PC-3 (cell line): Measurements from ENCODE around the gene AMZ1. TPM values are rescaled to one million over a fixed set of nuclear protein-coding genes. Genes with fewer than 3 reads are reported as not detected.

Source experiments
- ATAC-seq: fragments of 200-7000 bp; cut with Tn5 transposase; 2 replicates; pipeline ENCODE4 v1.9.1; 2020; ENCODE audit warnings: mild to moderate bottlenecking, moderate library complexity
- BruUV-seq: library from RNA; stranded (reverse); fragments of 400-500 nt; replicated peaks from 2 replicates; lab custom pipeline; 2021; lab: Mats Ljungman, UMichigan
- CTCF ChIA-PET: fragments of 300-600 bp; sonication (Branson Sonifier 250); formaldehyde crosslinking; loops from one replicate; lab custom pipeline; 2022; ENCODE audit warnings: antibody characterized with exemption; lab: Charles Lee
- POLR2A ChIA-PET: fragments of 300-600 bp; sonication (Branson Sonifier 250); formaldehyde crosslinking; loops from one replicate; lab custom pipeline; 2022; ENCODE audit warnings: antibody characterized with exemption; ENCODE audit not compliant: unreplicated experiment; lab: Charles Lee
- DNase-seq: peaks from one replicate; pipeline ENCODE4 v3.0.0-alpha.2; 2015
- H2AFZ ChIP-seq: fragments of 300-600 bp; sonication (generic); 2 replicates; pipeline ENCODE4 v1.6.0; 2016; ENCODE audit warnings: antibody characterized with exemption, low read length
- H3F3A ChIP-seq: fragments of 300-600 bp; sonication (generic); one replicate; pipeline ENCODE4 v1.6.0; 2017; ENCODE audit warnings: antibody characterized with exemption, low read length, control low read depth, mild to moderate bottlenecking; ENCODE audit not compliant: unreplicated experiment
- H3K27ac ChIP-seq: fragments of 300-600 bp; sonication (generic); 2 replicates; pipeline ENCODE4 v1.5.1; 2016; ENCODE audit warnings: mild to moderate bottlenecking, low read length
- H3K27me3 ChIP-seq: fragments of 300-600 bp; sonication (generic); 2 replicates; pipeline ENCODE4 v1.6.1; 2016; ENCODE audit warnings: low read length, mixed read lengths
- H3K36me3 ChIP-seq: fragments of 300-600 bp; sonication (generic); 2 replicates; pipeline ENCODE4 v1.6.1; 2016; ENCODE audit warnings: low read depth, mixed run types, low read length, mixed read lengths
- H3K4me1 ChIP-seq: fragments of 300-600 bp; sonication (generic); 2 replicates; pipeline ENCODE4 v1.5.1; 2016; ENCODE audit warnings: low read length; ENCODE audit not compliant: insufficient read depth
- H3K4me2 ChIP-seq: fragments of 300-600 bp; sonication (generic); 2 replicates; pipeline ENCODE4 v1.6.0; 2016; ENCODE audit warnings: low read length
- H3K4me3 ChIP-seq: fragments of 300-600 bp; sonication (generic); 2 replicates; pipeline ENCODE4 v1.5.1; 2016; ENCODE audit warnings: mild to moderate bottlenecking, low read length, mixed read lengths
- H3K79me2 ChIP-seq: fragments of 300-600 bp; sonication (generic); 2 replicates; pipeline ENCODE4 v1.6.1; 2017; ENCODE audit warnings: low read length, mixed read lengths
- H3K9ac ChIP-seq: fragments of 300-600 bp; sonication (generic); 2 replicates; pipeline ENCODE4 v1.6.0; 2016; ENCODE audit warnings: mild to moderate bottlenecking, low read length
- H3K9me2 ChIP-seq: fragments of 300-600 bp; sonication (generic); replicated peaks from 2 replicates; pipeline ENCODE4 v1.6.1; 2016; ENCODE audit warnings: mixed run types, low read length, mixed read lengths
- H3K9me3 ChIP-seq: fragments of 300-600 bp; sonication (generic); 2 replicates; pipeline ENCODE4 v1.6.1; 2016; ENCODE audit warnings: low read length, mixed read lengths
- H4K20me1 ChIP-seq: fragments of 300-600 bp; sonication (generic); 2 replicates; pipeline ENCODE4 v1.6.1; 2016; ENCODE audit warnings: low read length, mixed read lengths
- CTCF ChIP-seq: fragments of 300-600 bp; sonication (generic); conservative IDR thresholded peaks from 2 replicates; pipeline ENCODE4 v1.5.1; 2017; ENCODE audit warnings: antibody characterized with exemption, low read depth, mild to moderate bottlenecking, low read length
- EZH2 ChIP-seq: fragments of 300-600 bp; sonication (generic); IDR thresholded peaks from one replicate; pipeline ENCODE4 v1.6.1; 2017; ENCODE audit warnings: antibody characterized with exemption, mild to moderate bottlenecking, low read length; ENCODE audit not compliant: unreplicated experiment
- EZH2phosphoT487 ChIP-seq: fragments of 300-600 bp; sonication (generic); IDR thresholded peaks from 2 replicates; pipeline ENCODE4 v1.6.1; 2018; ENCODE audit warnings: mild to moderate bottlenecking, antibody characterized with exemption, low read length, borderline replicate concordance
- intact Hi-C: fragments of 100-400 bp; cut with micrococcal nuclease; formaldehyde crosslinking; loops from 2 replicates; pipeline ENCODE4 v1.9.0; 2023
- total RNA-seq: library from RNA; depleted of rRNA; stranded (reverse); fragments of >200 nt; gene quantifications from 2 replicates; pipeline ENCODE4 v1.2.3, GENCODE V29; 2014

AMZ1 gene
- total RNA-seq, 1 experiment from 2014 or later, result not detected

DNA sequence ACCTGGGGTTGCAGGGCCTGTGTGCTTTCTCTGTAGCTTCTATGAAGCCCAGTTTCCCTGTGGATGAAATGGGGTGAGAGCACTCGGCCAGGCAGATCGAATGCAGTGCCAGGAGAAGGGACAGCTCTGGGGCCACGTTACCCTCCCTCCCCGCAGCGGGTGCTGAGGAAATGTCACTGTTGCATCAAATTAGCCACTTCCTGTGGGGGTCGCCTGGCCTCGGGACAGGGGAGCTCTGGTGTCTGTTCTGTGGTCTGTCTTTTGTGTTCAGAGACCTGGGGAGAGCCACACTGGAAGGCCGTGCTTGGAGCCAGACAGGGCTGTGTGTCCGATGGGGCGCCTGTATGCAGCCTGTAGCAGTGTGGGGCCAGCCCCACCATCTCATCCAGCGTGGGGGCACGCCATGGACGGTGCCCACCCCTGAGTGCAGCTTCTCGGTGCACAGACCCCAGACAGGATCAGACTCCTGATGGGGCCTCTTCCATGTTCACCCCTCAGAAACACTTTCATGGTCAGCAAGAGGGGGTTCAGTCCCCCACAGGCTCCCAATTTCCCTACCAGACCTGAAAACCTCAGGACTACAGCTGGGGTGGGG, 42.6 kb upstream of the AMZ1 start:
- intact Hi-C loops, result no loop called here
- H3K36me3 ChIP-seq, result no peaks in the 10 kb centered on the region
- ChIA-PET CTCF (no interaction called here), POLR2A (no interaction called here)
- H3K4me2 ChIP-seq, result no peak overlapping the region
- H3K9me3 ChIP-seq, result no peaks in the 10 kb centered on the region
- no peak for ATAC-seq
- H3F3A ChIP-seq, result no peaks in the 10 kb centered on the region
- H3K9me2 ChIP-seq, result no peaks in the 10 kb centered on the region
- no peaks in the 10 kb centered on the region for H3K27me3 ChIP-seq
- no peak overlapping the region for H3K9ac ChIP-seq
- TF ChIP-seq EZH2phosphoT487 (no peak), CTCF (no peak), EZH2 (no peak)
- H3K4me1 ChIP-seq, result no peaks in the 10 kb centered on the region
- no peak overlapping the region for H3K4me3 ChIP-seq
- BruUV-seq, result no TSS peak
- no peak overlapping the region for H2AFZ ChIP-seq
- no peaks in the 10 kb centered on the region for H4K20me1 ChIP-seq
- no peak overlapping the region for H3K27ac ChIP-seq
- no peaks in the 10 kb centered on the region for H3K79me2 ChIP-seq
- no peak for DNase-seq

GRCh38 chr7:2646336-2646679, 41.7 kb upstream of the AMZ1 start:
- H3K36me3 ChIP-seq, result no peaks in the 10 kb centered on the region
- DNase-seq (no peak), ATAC-seq (no peak)
- no TSS peak for BruUV-seq
- CTCF ChIA-PET, result no interaction called here
- H3K79me2 ChIP-seq, result no peaks in the 10 kb centered on the region
- no peaks in the 10 kb centered on the region for H3K4me1 ChIP-seq
- TF ChIP-seq EZH2phosphoT487 (no peak), EZH2 (no peak), CTCF (no peak)
- no peak overlapping the region for H3K27ac ChIP-seq
- no peak overlapping the region for H3K9ac ChIP-seq
- no peaks in the 10 kb centered on the region for H3K27me3 ChIP-seq
- POLR2A ChIA-PET, result no interaction called here
- intact Hi-C loops, result no loop called here
- H3K4me2 ChIP-seq, result no peak overlapping the region
- H3F3A ChIP-seq, result no peaks in the 10 kb centered on the region
- H3K9me3 ChIP-seq, result no peaks in the 10 kb centered on the region
- H3K4me3 ChIP-seq, result no peak overlapping the region
- H2AFZ ChIP-seq, result no peak overlapping the region
- H3K9me2 ChIP-seq, result no peaks in the 10 kb centered on the region
- no peaks in the 10 kb centered on the region for H4K20me1 ChIP-seq

DNA sequence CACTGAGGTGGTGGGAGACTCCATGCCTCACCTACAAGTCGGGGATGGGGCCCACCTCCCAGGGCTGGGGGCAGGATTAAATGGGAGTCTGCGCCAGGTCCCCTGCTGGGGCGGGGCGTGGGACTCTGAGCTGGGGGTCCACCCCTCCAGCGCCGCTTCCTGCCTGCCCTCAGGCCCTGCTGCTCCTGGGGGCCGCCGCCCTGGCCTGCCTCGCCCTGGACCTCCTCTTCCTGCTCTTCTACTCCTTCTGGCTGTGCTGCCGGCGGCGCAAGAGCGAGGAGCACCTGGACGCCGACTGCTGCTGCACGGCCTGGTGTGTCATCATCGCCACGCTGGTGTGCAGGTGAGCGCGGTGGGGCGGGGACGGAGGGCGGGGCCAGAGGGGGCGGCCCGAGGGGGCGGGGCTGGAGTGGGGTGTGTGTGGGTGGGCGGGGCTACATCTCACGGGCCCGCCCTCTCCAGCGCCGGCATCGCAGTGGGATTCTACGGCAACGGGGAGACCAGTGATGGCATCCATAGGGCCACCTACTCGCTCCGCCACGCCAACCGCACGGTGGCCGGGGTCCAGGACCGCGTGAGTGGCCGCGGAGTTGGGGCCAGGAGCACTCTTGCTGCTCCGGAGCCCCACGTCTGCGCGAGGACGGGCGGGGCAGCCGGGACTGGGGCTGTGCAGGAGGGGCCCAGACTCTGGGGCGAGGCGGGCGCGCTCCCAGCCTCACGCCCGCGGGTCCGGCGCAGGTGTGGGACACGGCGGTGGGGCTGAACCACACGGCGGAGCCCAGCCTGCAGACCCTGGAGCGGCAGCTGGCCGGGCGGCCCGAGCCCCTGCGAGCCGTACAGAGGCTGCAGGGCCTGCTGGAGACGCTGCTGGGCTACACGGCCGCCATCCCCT, 41.1 kb upstream of the AMZ1 start:
- Histone ChIP-seq H3K9ac (no peak overlapping the region), H3F3A (no peaks in the 10 kb centered on the region), H4K20me1 (no peaks in the 10 kb centered on the region), H3K4me1 (no peaks in the 10 kb centered on the region), H3K27ac (no peak overlapping the region), H2AFZ (no peak overlapping the region), H3K9me3 (no peaks in the 10 kb centered on the region), H3K4me3 (no peak overlapping the region), H3K79me2 (no peaks in the 10 kb centered on the region), H3K36me3 (no peaks in the 10 kb centered on the region), H3K27me3 (no peaks in the 10 kb centered on the region), H3K9me2 (no peaks in the 10 kb centered on the region), H3K4me2 (no peak overlapping the region)
- no peak for DNase-seq
- ChIA-PET CTCF (no interaction called here), POLR2A (no interaction called here)
- intact Hi-C loops, result no loop called here
- TF ChIP-seq EZH2 (no peak), EZH2phosphoT487 (no peak), CTCF (no peak)
- BruUV-seq, result no TSS peak
- no peak for ATAC-seq
